ENCODE results near the gene SPDYE2B. TPM values are rescaled to one million over a fixed set of nuclear protein-coding genes. Genes with fewer than 3 reads are reported as not detected.
A peak's percentile ranks its signal among the peaks of the same experiment; 100 is the strongest.
"Not testable (repeated sequence)": the region's sequence is repeated elsewhere in the genome, so short reads cannot be mapped to it uniquely, and the experiment has no call there.

SPDYE2B gene
- total RNA-seq, 2 donors from 2014 or later = not detected

- not testable (repeated sequence) for H3K4me3 ChIP-seq (ENCODE audit: low read length); H3K4me1 ChIP-seq (ENCODE audit: control insufficient read depth, insufficient read depth, low read length); H3K9me3 ChIP-seq (ENCODE audit: control insufficient read depth, low read length); H3K36me3 ChIP-seq (ENCODE audit: control insufficient read depth, insufficient read depth, low read length); H3K27ac Mint-ChIP-seq; H3K4me1 Mint-ChIP-seq; H3K36me3 Mint-ChIP-seq (ENCODE audit: low read depth); H3K4me3 Mint-ChIP-seq; H3K9me3 Mint-ChIP-seq; H3K9ac ChIP-seq (ENCODE audit: extremely low read depth, low read length, poor library complexity, severe bottlenecking); H3K27ac ChIP-seq (ENCODE audit: low read depth, low read length); H3K27me3 ChIP-seq (ENCODE audit: control insufficient read depth, insufficient read depth, low read length, poor library complexity, severe bottlenecking); H3K27me3 Mint-ChIP-seq (ENCODE audit: insufficient read depth)
- WGBS, 2 experiments (ENCODE audit: insufficient coverage in 1 of 2, insufficient read length in 1 of 2) = 0% methylated on average over 21 of the region's 62 CpGs; no CpG with 5 or more reads in 1 of the 2 experiments
- DNase-seq = peak; percentile 64
These were observed 33.5 kb upstream of the SPDYE2B start, which contains the start of gene RASA4 for GRCh38 chr7:102616507-102617125. RASA4 (minus strand) TSS chr7:102616756; CDS start chr7:102616689, 67 bp downstream.

GRCh38 chr7:102618122-102618521 lies 32.0 kb upstream of the SPDYE2B start:
- H3K27ac Mint-ChIP-seq; H3K36me3 Mint-ChIP-seq (ENCODE audit: low read depth); H3K4me3 Mint-ChIP-seq; H3K4me1 ChIP-seq (ENCODE audit: control insufficient read depth, insufficient read depth, low read length); H3K27ac ChIP-seq (ENCODE audit: low read depth, low read length); H3K27me3 ChIP-seq (ENCODE audit: control insufficient read depth, insufficient read depth, low read length, poor library complexity, severe bottlenecking); H3K9ac ChIP-seq (ENCODE audit: extremely low read depth, low read length, poor library complexity, severe bottlenecking); H3K27me3 Mint-ChIP-seq (ENCODE audit: insufficient read depth); H3K4me3 ChIP-seq (ENCODE audit: low read length); H3K4me1 Mint-ChIP-seq; H3K9me3 ChIP-seq (ENCODE audit: control insufficient read depth, low read length); H3K36me3 ChIP-seq (ENCODE audit: control insufficient read depth, insufficient read depth, low read length); H3K9me3 Mint-ChIP-seq: not testable (repeated sequence)
- peak; percentile 6 for DNase-seq
- WGBS, 2 experiments (ENCODE audit: insufficient coverage in 1 of 2, insufficient read length in 1 of 2) = 83 to 93% methylated on average over 3 of the region's 8 CpGs

GRCh38 chr7:102627271-102627904 lies 22.7 kb upstream of the SPDYE2B start:
- WGBS, 2 experiments (ENCODE audit: insufficient coverage in 1 of 2, insufficient read length in 1 of 2) = no CpG with 5 or more reads among the region's 8 CpGs
- H3K27me3 ChIP-seq (ENCODE audit: control insufficient read depth, insufficient read depth, low read length, poor library complexity, severe bottlenecking); H3K4me3 Mint-ChIP-seq; DNase-seq; H3K9me3 Mint-ChIP-seq; H3K27ac Mint-ChIP-seq; H3K36me3 Mint-ChIP-seq (ENCODE audit: low read depth); H3K4me1 ChIP-seq (ENCODE audit: control insufficient read depth, insufficient read depth, low read length); H3K9me3 ChIP-seq (ENCODE audit: control insufficient read depth, low read length); H3K36me3 ChIP-seq (ENCODE audit: control insufficient read depth, insufficient read depth, low read length); H3K27ac ChIP-seq (ENCODE audit: low read depth, low read length); H3K4me3 ChIP-seq (ENCODE audit: low read length); H3K9ac ChIP-seq (ENCODE audit: extremely low read depth, low read length, poor library complexity, severe bottlenecking); H3K27me3 Mint-ChIP-seq (ENCODE audit: insufficient read depth); H3K4me1 Mint-ChIP-seq: not testable (repeated sequence)

- not testable (repeated sequence) for H3K4me3 Mint-ChIP-seq; H3K9me3 Mint-ChIP-seq; H3K27me3 Mint-ChIP-seq (ENCODE audit: insufficient read depth); H3K27ac Mint-ChIP-seq; H3K4me3 ChIP-seq (ENCODE audit: low read length); DNase-seq; H3K27me3 ChIP-seq (ENCODE audit: control insufficient read depth, insufficient read depth, low read length, poor library complexity, severe bottlenecking); H3K9ac ChIP-seq (ENCODE audit: extremely low read depth, low read length, poor library complexity, severe bottlenecking); H3K9me3 ChIP-seq (ENCODE audit: control insufficient read depth, low read length); H3K36me3 ChIP-seq (ENCODE audit: control insufficient read depth, insufficient read depth, low read length); H3K27ac ChIP-seq (ENCODE audit: low read depth, low read length); H3K4me1 ChIP-seq (ENCODE audit: control insufficient read depth, insufficient read depth, low read length); H3K36me3 Mint-ChIP-seq (ENCODE audit: low read depth); H3K4me1 Mint-ChIP-seq
- 80% methylated on average over 1 of the region's 9 CpGs; no CpG with 5 or more reads in 1 of the 2 experiments for WGBS, 2 experiments (ENCODE audit: insufficient coverage in 1 of 2, insufficient read length in 1 of 2)
These were observed 19.5 kb upstream of the SPDYE2B start for GRCh38 chr7:102630622-102631021.

GRCh38 chr7:102634299-102634698 lies 15.8 kb upstream of the SPDYE2B start:
- not testable (repeated sequence) for H3K4me3 Mint-ChIP-seq; DNase-seq; H3K27me3 Mint-ChIP-seq (ENCODE audit: insufficient read depth); H3K9me3 Mint-ChIP-seq; H3K9me3 ChIP-seq (ENCODE audit: control insufficient read depth, low read length); H3K36me3 ChIP-seq (ENCODE audit: control insufficient read depth, insufficient read depth, low read length); H3K9ac ChIP-seq (ENCODE audit: extremely low read depth, low read length, poor library complexity, severe bottlenecking); H3K36me3 Mint-ChIP-seq (ENCODE audit: low read depth); H3K4me1 Mint-ChIP-seq; H3K4me3 ChIP-seq (ENCODE audit: low read length); H3K4me1 ChIP-seq (ENCODE audit: control insufficient read depth, insufficient read depth, low read length); H3K27ac Mint-ChIP-seq; H3K27me3 ChIP-seq (ENCODE audit: control insufficient read depth, insufficient read depth, low read length, poor library complexity, severe bottlenecking); H3K27ac ChIP-seq (ENCODE audit: low read depth, low read length)
- WGBS, 2 experiments (ENCODE audit: insufficient coverage in 1 of 2, insufficient read length in 1 of 2) = 92% methylated on average over 2 of the region's 6 CpGs; no CpG with 5 or more reads in 1 of the 2 experiments

GRCh38 chr7:102635354-102635753 lies 14.8 kb upstream of the SPDYE2B start:
- H3K9me3 ChIP-seq (ENCODE audit: control insufficient read depth, low read length); DNase-seq; H3K4me1 ChIP-seq (ENCODE audit: control insufficient read depth, insufficient read depth, low read length); H3K9me3 Mint-ChIP-seq; H3K9ac ChIP-seq (ENCODE audit: extremely low read depth, low read length, poor library complexity, severe bottlenecking); H3K27me3 ChIP-seq (ENCODE audit: control insufficient read depth, insufficient read depth, low read length, poor library complexity, severe bottlenecking); H3K4me3 ChIP-seq (ENCODE audit: low read length); H3K27ac Mint-ChIP-seq; H3K4me3 Mint-ChIP-seq; H3K4me1 Mint-ChIP-seq; H3K27me3 Mint-ChIP-seq (ENCODE audit: insufficient read depth); H3K36me3 Mint-ChIP-seq (ENCODE audit: low read depth); H3K36me3 ChIP-seq (ENCODE audit: control insufficient read depth, insufficient read depth, low read length); H3K27ac ChIP-seq (ENCODE audit: low read depth, low read length): not testable (repeated sequence)
- WGBS, 2 experiments (ENCODE audit: insufficient coverage in 1 of 2, insufficient read length in 1 of 2) = no CpG with 5 or more reads among the region's 5 CpGs

GRCh38 chr7:102636956-102637355 lies 13.2 kb upstream of the SPDYE2B start:
- not testable (repeated sequence) for H3K27ac ChIP-seq (ENCODE audit: low read depth, low read length); H3K27me3 ChIP-seq (ENCODE audit: control insufficient read depth, insufficient read depth, low read length, poor library complexity, severe bottlenecking); H3K27ac Mint-ChIP-seq; H3K9me3 ChIP-seq (ENCODE audit: control insufficient read depth, low read length); H3K4me1 Mint-ChIP-seq; H3K4me3 Mint-ChIP-seq; H3K9me3 Mint-ChIP-seq; H3K4me1 ChIP-seq (ENCODE audit: control insufficient read depth, insufficient read depth, low read length); H3K4me3 ChIP-seq (ENCODE audit: low read length); H3K36me3 ChIP-seq (ENCODE audit: control insufficient read depth, insufficient read depth, low read length); DNase-seq; H3K9ac ChIP-seq (ENCODE audit: extremely low read depth, low read length, poor library complexity, severe bottlenecking); H3K36me3 Mint-ChIP-seq (ENCODE audit: low read depth); H3K27me3 Mint-ChIP-seq (ENCODE audit: insufficient read depth)
- WGBS, 2 experiments (ENCODE audit: insufficient coverage in 1 of 2, insufficient read length in 1 of 2) = 93% methylated on average over 8 of the region's 13 CpGs; no CpG with 5 or more reads in 1 of the 2 experiments
